ENCODE data around the gene CCDC66.
"Not testable (repeated sequence)": the region's sequence is repeated elsewhere in the genome, so short reads cannot be mapped to it uniquely, and the experiment has no call there.

The CCDC66 gene

DNA sequence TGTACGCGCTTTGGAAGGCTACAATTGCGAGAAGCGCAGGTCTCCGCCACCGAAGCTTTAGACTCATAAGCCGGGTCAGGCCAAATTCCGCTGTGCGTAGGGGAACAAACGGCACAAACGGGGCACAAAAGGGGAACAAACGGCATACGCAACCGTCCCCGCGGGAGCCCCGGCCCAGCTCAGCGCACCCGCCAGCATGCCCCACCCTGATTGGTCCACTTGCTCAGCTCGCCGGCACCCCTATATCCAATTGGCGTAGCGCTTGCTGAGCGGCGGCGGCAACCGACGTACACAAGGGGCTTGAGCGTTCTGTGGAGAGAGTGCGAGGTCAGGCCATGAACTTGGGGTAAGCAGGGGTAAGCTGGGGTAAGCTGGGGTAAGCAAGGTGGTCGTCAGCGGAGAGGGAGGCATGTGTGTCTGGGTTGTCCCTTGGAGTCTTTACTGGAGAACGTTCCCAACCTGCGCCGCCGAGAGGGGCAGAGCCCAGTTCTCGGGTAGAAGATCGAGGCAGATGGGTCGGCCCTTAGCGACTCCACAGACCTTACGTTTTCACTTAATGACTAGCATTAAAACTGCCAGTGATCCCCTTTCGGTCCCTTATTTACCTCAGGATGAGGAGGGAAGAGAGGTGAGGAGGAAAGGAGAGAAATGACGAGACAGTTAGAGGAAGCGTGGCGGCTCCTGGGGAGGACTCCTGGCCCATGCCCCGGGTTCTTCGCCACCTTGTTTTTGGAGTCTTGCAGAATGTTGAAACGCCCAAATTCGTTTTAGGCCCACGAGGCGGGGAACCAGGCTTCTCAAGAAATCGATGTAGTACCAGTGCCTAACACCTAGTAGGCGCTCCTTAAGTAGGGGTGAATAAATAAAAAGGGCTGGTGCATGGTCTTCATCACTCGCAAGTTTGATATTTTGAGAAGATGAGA, at the start of gene CCDC66:
Gene CCDC66, plus strand, starts transcription at position 268 of the 923 bp plus-strand sequence. Its CDS starts 68 bp downstream, at position 336.
- Histone ChIP-seq H3K27ac (ENCODE audit: low read length) (peak within 1 kb of the TSS; percentile 94), H3K4me3 (ENCODE audit: low read length) (peak within 1 kb of the TSS; percentile 95), H3K9me3 (ENCODE audit: control insufficient read depth, low read depth, low read length) (no peaks in the 10 kb centered on the region)

DNA sequence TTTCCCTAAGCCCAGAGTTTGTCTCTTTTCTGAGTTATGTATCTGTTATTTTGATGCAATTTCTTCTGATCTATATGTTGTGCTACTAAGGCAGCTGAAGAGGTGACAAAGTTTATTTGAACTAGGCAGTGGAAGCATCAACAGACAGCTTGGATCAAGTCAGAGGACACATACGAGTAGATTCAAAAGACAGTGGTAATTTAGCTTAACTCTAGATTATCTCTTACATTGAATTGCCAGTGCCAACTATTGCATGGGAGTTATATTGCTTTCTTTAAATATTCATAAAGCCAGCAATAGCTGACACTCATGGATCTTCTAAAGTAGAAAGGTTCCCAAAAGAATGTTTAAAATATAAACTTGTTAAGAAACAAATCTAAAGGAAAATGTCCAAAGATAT, 37.3 kb upstream of the CCDC66 start:
- H3K27me3 ChIP-seq (ENCODE audit: control insufficient read depth, insufficient read depth, low read length) = no peaks in the 10 kb centered on the region
- no peaks in the 10 kb centered on the region for H3K36me3 ChIP-seq (ENCODE audit: control insufficient read depth, low read depth, low read length)
- no peak overlapping the region for H3K4me3 ChIP-seq (ENCODE audit: low read length)
- H3K4me1 ChIP-seq (ENCODE audit: control insufficient read depth, low read depth, low read length) = no peaks in the 10 kb centered on the region
- H3K27ac ChIP-seq (ENCODE audit: low read length) = no peak overlapping the region
- no peak overlapping the region for H3K9ac ChIP-seq (ENCODE audit: low read length)
- no peaks in the 10 kb centered on the region for H3K9me3 ChIP-seq (ENCODE audit: control insufficient read depth, low read depth, low read length)

More for the DNA sequence above, at the start of gene CCDC66:
- peaks cover 29% of the 10 kb centered on the region for H3K36me3 ChIP-seq (ENCODE audit: control insufficient read depth, low read depth, low read length)
- H3K4me1 ChIP-seq (ENCODE audit: control insufficient read depth, low read depth, low read length) = peaks cover 6% of the 10 kb centered on the region
- peak within 1 kb of the TSS; percentile 95 for H3K9ac ChIP-seq (ENCODE audit: low read length)
- no peaks in the 10 kb centered on the region for H3K27me3 ChIP-seq (ENCODE audit: control insufficient read depth, insufficient read depth, low read length)

DNA sequence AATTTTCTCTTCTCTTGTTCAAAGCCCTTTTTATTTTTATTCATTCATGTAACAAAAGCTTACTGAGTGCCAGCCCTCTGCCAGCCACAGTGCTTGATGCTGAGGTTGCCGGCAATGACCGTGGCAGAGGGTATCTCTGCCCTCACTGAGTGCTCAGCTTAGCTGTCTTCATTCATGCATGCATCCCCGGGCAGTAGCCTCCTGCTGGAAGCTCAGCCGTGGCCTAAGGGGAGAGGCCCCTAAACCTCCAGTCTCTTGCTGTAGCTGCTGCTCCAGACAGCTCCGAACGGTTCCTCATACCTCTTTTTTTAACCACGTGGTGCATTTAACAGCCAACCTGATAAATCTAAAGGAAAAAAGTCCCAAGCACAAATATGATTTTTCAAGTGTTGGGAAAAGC, 34.6 kb upstream of the CCDC66 start:
- Histone ChIP-seq H3K36me3 (ENCODE audit: control insufficient read depth, low read depth, low read length) (no peaks in the 10 kb centered on the region), H3K4me1 (ENCODE audit: control insufficient read depth, low read depth, low read length) (peaks cover 6% of the 10 kb centered on the region), H3K27ac (ENCODE audit: low read length) (no peak overlapping the region), H3K27me3 (ENCODE audit: control insufficient read depth, insufficient read depth, low read length) (no peaks in the 10 kb centered on the region), H3K9ac (ENCODE audit: low read length) (no peak overlapping the region), H3K4me3 (ENCODE audit: low read length) (no peak overlapping the region), H3K9me3 (ENCODE audit: control insufficient read depth, low read depth, low read length) (no peaks in the 10 kb centered on the region)

DNA sequence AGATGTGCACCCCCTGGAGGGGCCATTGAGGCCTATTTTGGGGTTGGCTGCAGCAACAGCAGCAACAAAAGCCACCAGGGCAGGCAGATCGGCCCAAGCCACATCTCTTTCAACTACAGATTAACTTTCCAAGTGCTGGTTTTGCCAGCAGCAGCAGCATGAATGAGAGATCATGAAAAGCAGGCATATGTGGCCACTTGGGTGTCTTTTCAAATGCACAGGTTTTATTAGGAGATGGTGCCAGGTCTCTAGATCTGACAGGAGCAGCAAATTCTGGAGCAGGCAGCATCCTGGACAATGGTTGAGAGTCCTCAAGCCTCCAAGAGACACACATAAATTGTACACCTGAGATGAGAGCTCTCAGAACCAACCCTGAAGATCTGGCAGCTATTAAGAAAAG, 31.7 kb upstream of the CCDC66 start:
- peaks cover 6% of the 10 kb centered on the region for H3K4me1 ChIP-seq (ENCODE audit: control insufficient read depth, low read depth, low read length)
- H3K4me3 ChIP-seq (ENCODE audit: low read length) = no peak overlapping the region
- H3K27ac ChIP-seq (ENCODE audit: low read length) = no peak overlapping the region
- H3K9ac ChIP-seq (ENCODE audit: low read length) = no peak overlapping the region
- H3K36me3 ChIP-seq (ENCODE audit: control insufficient read depth, low read depth, low read length) = no peaks in the 10 kb centered on the region
- no peaks in the 10 kb centered on the region for H3K9me3 ChIP-seq (ENCODE audit: control insufficient read depth, low read depth, low read length)
- H3K27me3 ChIP-seq (ENCODE audit: control insufficient read depth, insufficient read depth, low read length) = no peaks in the 10 kb centered on the region

DNA sequence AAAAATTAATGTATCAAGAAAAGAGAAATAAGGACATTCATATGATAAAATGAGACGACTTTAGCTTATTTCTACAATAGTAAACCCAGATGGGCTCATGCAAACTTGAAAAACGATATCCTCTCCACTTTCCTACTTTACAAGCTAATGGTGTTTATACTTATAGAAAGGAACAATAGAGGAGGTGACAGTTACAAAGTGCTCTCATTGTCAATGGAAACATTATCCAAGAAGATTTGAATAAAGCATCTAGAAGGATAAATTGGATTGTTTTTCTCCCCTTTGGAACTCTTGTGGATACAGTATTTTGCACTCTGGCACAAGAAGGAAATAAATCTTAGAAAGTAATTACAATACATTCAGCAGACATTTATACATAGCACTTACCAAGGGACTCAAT, 20.2 kb upstream of the CCDC66 start:
- Histone ChIP-seq H3K4me1 (ENCODE audit: control insufficient read depth, low read depth, low read length) (no peaks in the 10 kb centered on the region), H3K4me3 (ENCODE audit: low read length) (no peak overlapping the region), H3K27ac (ENCODE audit: low read length) (no peak overlapping the region), H3K36me3 (ENCODE audit: control insufficient read depth, low read depth, low read length) (no peaks in the 10 kb centered on the region), H3K9ac (ENCODE audit: low read length) (no peak overlapping the region), H3K27me3 (ENCODE audit: control insufficient read depth, insufficient read depth, low read length) (no peaks in the 10 kb centered on the region), H3K9me3 (ENCODE audit: control insufficient read depth, low read depth, low read length) (no peaks in the 10 kb centered on the region)

DNA sequence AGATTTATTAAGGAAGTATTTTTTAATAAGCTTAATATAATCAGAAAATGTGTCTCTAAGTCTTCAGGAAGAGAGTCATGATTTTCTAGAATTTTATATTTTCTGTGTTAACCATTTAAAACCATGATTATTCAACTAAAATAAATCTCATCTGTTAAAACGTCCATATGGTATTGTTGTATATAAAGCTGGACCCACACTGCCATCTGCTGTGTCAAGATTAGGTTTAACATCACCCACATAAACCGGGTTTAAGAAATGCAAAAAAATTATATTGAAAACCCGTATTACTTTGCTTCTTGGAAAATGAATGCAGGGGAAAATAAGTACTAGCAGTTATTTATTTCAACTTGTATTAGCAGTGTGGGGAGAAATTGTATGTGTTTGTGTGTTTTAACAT, 9.5 kb upstream of the CCDC66 start:
- H3K9ac ChIP-seq (ENCODE audit: low read length) = no peak overlapping the region

DNA sequence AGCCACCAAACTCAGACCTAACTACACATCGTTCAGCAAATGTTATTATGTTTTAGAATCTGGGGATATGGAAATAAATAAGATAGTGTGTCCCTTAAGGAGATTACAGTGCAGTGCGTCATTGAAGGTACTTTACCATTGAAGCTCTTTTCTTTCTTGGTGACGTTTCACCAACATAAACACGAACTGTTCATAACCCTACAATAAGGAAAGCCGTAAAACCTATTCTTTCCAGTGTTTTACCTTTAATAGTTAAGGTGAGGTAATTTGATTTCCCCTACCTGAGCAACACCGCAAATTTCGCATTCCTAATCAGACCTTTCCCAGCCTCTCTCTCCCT, 826 bp downstream of the CCDC66 start:
- Histone ChIP-seq H3K4me1 (ENCODE audit: control insufficient read depth, low read depth, low read length) (peaks cover 6% of the 10 kb centered on the region), H3K27me3 (ENCODE audit: control insufficient read depth, insufficient read depth, low read length) (no peaks in the 10 kb centered on the region), H3K4me3 (ENCODE audit: low read length) (peak overlapping the region; percentile 95), H3K9ac (ENCODE audit: low read length) (peak overlapping the region; percentile 95), H3K36me3 (ENCODE audit: control insufficient read depth, low read depth, low read length) (peaks cover 29% of the 10 kb centered on the region), H3K27ac (ENCODE audit: low read length) (peak overlapping the region; percentile 94), H3K9me3 (ENCODE audit: control insufficient read depth, low read depth, low read length) (no peaks in the 10 kb centered on the region)

More for the DNA sequence above, 9.5 kb upstream of the CCDC66 start:
- Histone ChIP-seq H3K9me3 (ENCODE audit: control insufficient read depth, low read depth, low read length) (no peaks in the 10 kb centered on the region), H3K4me1 (ENCODE audit: control insufficient read depth, low read depth, low read length) (no peaks in the 10 kb centered on the region), H3K4me3 (ENCODE audit: low read length) (no peak overlapping the region), H3K36me3 (ENCODE audit: control insufficient read depth, low read depth, low read length) (no peaks in the 10 kb centered on the region), H3K27ac (ENCODE audit: low read length) (no peak overlapping the region), H3K27me3 (ENCODE audit: control insufficient read depth, insufficient read depth, low read length) (no peaks in the 10 kb centered on the region)

DNA sequence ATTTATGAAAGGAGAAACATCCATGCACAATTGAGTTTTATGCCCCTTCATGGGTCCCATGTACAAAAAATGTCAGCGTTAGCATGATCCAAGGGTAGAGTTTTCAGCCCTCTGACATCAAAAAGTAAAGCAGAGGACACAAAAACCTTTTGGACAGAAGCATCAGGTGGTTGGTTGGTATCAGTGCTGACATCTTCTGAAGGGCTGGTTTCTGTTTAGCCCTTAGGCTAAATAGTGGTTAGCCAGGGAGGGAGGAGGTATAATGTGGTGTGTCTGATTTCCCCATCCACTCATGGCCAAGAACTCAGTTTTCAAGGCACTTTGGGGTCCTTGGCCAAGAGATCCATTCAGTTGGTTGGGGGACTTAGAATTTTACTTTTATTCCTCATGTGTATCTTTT, 16.5 kb downstream of the CCDC66 start:
- Histone ChIP-seq H3K9me3 (ENCODE audit: control insufficient read depth, low read depth, low read length) (no peaks in the 10 kb centered on the region), H3K27me3 (ENCODE audit: control insufficient read depth, insufficient read depth, low read length) (no peaks in the 10 kb centered on the region), H3K27ac (ENCODE audit: low read length) (no peak overlapping the region), H3K4me1 (ENCODE audit: control insufficient read depth, low read depth, low read length) (no peaks in the 10 kb centered on the region), H3K36me3 (ENCODE audit: control insufficient read depth, low read depth, low read length) (peaks cover 48% of the 10 kb centered on the region), H3K9ac (ENCODE audit: low read length) (no peak overlapping the region), H3K4me3 (ENCODE audit: low read length) (no peak overlapping the region)

DNA sequence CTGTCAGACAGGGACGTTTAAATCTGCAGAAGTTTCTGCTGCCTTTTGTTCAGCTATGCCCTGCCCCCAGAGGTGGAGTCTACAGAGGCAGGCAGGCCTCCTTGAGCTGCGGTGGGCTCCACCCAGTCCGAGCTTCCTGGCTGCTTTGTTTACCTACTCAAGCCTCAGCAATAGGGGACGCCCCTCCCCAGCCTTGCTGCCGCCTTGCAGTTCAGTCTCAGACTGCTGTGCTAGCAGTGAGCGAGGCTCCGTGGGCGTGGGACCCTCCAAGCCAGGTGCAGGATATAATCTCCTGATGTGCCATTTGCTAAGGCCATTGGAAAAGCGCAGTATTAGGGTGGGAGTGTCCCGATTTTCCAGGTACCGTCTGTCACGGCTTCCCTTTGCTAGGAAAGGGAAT, 25.0 kb downstream of the CCDC66 start:
- H3K4me1 ChIP-seq (ENCODE audit: control insufficient read depth, low read depth, low read length); H3K9ac ChIP-seq (ENCODE audit: low read length); H3K4me3 ChIP-seq (ENCODE audit: low read length); H3K9me3 ChIP-seq (ENCODE audit: control insufficient read depth, low read depth, low read length); H3K27me3 ChIP-seq (ENCODE audit: control insufficient read depth, insufficient read depth, low read length); H3K36me3 ChIP-seq (ENCODE audit: control insufficient read depth, low read depth, low read length); H3K27ac ChIP-seq (ENCODE audit: low read length): not testable (repeated sequence)

DNA sequence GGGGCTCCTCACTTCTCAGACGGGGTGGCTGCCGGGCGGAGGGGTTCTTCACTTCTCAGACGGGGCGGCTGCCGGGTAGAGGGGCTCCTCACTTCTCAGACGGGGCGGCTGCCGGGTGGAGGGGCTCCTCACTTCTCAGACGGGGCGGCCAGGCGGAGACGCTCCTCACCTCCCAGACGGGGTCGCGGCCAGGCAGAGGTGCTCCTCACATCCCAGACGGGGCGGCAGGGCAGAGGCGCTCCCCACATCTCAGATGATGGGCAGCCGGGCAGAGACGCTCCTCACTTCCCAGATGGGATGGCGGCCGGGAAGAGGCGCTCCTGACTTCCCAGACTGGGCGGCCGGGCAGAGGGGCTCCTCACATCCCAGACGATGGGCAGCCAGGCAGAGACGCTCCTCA, 27.3 kb downstream of the CCDC66 start:
- H3K4me3 ChIP-seq (ENCODE audit: low read length); H3K36me3 ChIP-seq (ENCODE audit: control insufficient read depth, low read depth, low read length); H3K27me3 ChIP-seq (ENCODE audit: control insufficient read depth, insufficient read depth, low read length); H3K27ac ChIP-seq (ENCODE audit: low read length); H3K9ac ChIP-seq (ENCODE audit: low read length); H3K4me1 ChIP-seq (ENCODE audit: control insufficient read depth, low read depth, low read length); H3K9me3 ChIP-seq (ENCODE audit: control insufficient read depth, low read depth, low read length): not testable (repeated sequence)

DNA sequence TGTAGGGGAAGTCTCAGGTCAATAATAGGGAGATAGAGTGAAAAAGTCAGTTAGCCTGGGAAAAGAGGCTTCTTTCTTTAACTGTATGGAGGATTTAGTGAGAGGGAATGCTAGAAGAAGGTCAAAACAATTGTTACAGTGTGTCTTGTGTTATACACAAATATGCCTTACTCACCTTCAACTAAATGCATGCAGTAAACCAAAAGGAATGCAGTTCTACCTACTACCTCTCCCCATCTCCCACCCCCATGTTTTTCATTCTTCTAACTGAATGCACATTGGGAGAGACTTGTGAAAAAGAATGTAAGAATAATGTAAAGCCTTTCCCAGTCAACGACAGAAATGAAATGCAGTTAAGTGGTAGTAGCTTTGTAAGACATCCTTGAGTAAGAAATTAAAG, 33.8 kb downstream of the CCDC66 start:
- peaks cover 17% of the 10 kb centered on the region for H3K36me3 ChIP-seq (ENCODE audit: control insufficient read depth, low read depth, low read length)
- H3K4me3 ChIP-seq (ENCODE audit: low read length) = no peak overlapping the region
- no peaks in the 10 kb centered on the region for H3K27me3 ChIP-seq (ENCODE audit: control insufficient read depth, insufficient read depth, low read length)
- H3K4me1 ChIP-seq (ENCODE audit: control insufficient read depth, low read depth, low read length) = peaks cover 3% of the 10 kb centered on the region
- H3K9ac ChIP-seq (ENCODE audit: low read length) = peak overlapping the region; percentile 5
- H3K9me3 ChIP-seq (ENCODE audit: control insufficient read depth, low read depth, low read length) = no peaks in the 10 kb centered on the region
- no peak overlapping the region for H3K27ac ChIP-seq (ENCODE audit: low read length)

DNA sequence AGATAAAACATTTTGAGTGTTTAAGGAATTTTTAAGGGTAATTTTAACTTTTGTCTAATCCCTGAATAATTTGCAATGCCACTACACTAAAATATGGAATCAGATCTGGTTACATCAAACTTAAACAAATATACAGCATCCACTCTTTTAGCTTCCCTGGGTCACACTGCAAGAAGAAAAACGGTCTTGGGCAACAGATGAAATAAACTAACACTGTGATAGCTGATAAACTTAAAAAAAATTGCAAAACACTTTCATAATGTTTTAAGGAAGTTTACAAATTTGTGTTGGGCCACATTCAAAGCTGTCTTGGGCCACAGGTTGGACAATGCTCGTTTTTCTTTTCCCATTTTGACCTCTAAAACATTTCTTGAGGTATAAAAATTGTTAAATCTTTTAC, 34.3 kb downstream of the CCDC66 start:
- Histone ChIP-seq H3K27ac (ENCODE audit: low read length) (no peak overlapping the region), H3K4me1 (ENCODE audit: control insufficient read depth, low read depth, low read length) (peaks cover 3% of the 10 kb centered on the region), H3K9me3 (ENCODE audit: control insufficient read depth, low read depth, low read length) (no peaks in the 10 kb centered on the region), H3K9ac (ENCODE audit: low read length) (no peak overlapping the region), H3K4me3 (ENCODE audit: low read length) (no peak overlapping the region), H3K36me3 (ENCODE audit: control insufficient read depth, low read depth, low read length) (peaks cover 17% of the 10 kb centered on the region), H3K27me3 (ENCODE audit: control insufficient read depth, insufficient read depth, low read length) (no peaks in the 10 kb centered on the region)
